GM12878 (cell line): ENCODE data around the gene CRYGS. TPM values are rescaled to one million over a fixed set of nuclear protein-coding genes. Genes with fewer than 3 reads are reported as not detected.

Experiments
- CREB1 ChIP-seq: IDR thresholded peaks from 2 replicates; pipeline ENCODE4 v1.6.1; 2012; ENCODE audit warnings: low read depth, mild to moderate bottlenecking, inconsistent platforms
- ELK1 ChIP-seq: IDR thresholded peaks from 2 replicates; pipeline ENCODE4 v1.6.1; 2012; ENCODE audit warnings: low read depth, low read length, improper control_type of control experiment
- NFXL1 ChIP-seq: fragments of 450-650 bp; IDR thresholded peaks from 2 replicates; pipeline ENCODE4 v1.6.1; 2017; ENCODE audit warnings: antibody characterized with exemption, mild to moderate bottlenecking, borderline replicate concordance
- SREBF1 ChIP-seq: IDR thresholded peaks from 2 replicates; pipeline ENCODE4 v1.6.1; 2012; ENCODE audit warnings: mild to moderate bottlenecking, low read length
- ZNF622 ChIP-seq: fragments of 450-650 bp; IDR thresholded peaks from 2 replicates; pipeline ENCODE4 v1.6.1; 2017; ENCODE audit warnings: mild to moderate bottlenecking, inconsistent platforms
- polyA plus RNA-seq, 11 experiments: library from polyadenylated mRNA; depleted of rRNA in 4 of 11; unstranded in 6 of 11; stranded (reverse) in 5 of 11; fragments of >200 nt; fragmentation: Nextera tagmentation in 4 of 11; fragmentation: Illumina TruSeq in 1 of 11; extraction: Ambion mirVana in 4 of 11; extraction: Trizol in 1 of 11; gene quantifications; 1 replicate in 1 of 11; 2 replicates in 10 of 11; pipeline versions ENCODE4 v1.2.1 to v1.2.3, GENCODE V29; 2011 to 2016; ENCODE audit warnings: inconsistent platforms in 2 of 11, missing spikeins in 2 of 11, low read depth in 1 of 11
- total RNA-seq, 4 experiments: library from RNA; depleted of rRNA in 3 of 4; stranded (reverse); fragments of >200 nt in 3 of 4; fragmentation: Illumina TruSeq in 1 of 4; extraction: Trizol in 1 of 4; gene quantifications; 2 replicates each; pipeline versions ENCODE4 v1.2.1 to v1.2.3, GENCODE V29; 2013 to 2021
- TF ChIP-seq, protein P1 (sequence below): IDR thresholded peaks from 2 replicates; pipeline ENCODE4 v1.6.1; 2011; ENCODE audit warnings: mild to moderate bottlenecking, low read depth, low read length, moderate library complexity; ENCODE audit not compliant: insufficient replicate concordance
- TF ChIP-seq, protein P2 (sequence below): fragments of 150-350 bp; IDR thresholded peaks from 2 replicates; pipeline ENCODE4 v1.6.1; 2014; ENCODE audit warnings: mild to moderate bottlenecking, low read depth, low read length

CRYGS gene
- total and polyA plus RNA-seq, 10 of the 15 experiments (the other 5 are each of a cell fraction or from before 2014, with no cell fraction given): 1.1 to 6.0 (median 2.5) TPM

GRCh38 chr3:186567072-186567921 lies 23.1 kb upstream of the CRYGS start, which contains the start of gene TBCCD1 (continued):
- TF ChIP-seq ELK1 (peak; percentile 57; the same call in 1 of the 2 replicates), CREB1 (peak; percentile 31; the same call in 1 of the 2 replicates), SREBF1 (no peak), ZNF622 (no peak), NFXL1 (no peak)
- TF ChIP-seq, protein P1, sequence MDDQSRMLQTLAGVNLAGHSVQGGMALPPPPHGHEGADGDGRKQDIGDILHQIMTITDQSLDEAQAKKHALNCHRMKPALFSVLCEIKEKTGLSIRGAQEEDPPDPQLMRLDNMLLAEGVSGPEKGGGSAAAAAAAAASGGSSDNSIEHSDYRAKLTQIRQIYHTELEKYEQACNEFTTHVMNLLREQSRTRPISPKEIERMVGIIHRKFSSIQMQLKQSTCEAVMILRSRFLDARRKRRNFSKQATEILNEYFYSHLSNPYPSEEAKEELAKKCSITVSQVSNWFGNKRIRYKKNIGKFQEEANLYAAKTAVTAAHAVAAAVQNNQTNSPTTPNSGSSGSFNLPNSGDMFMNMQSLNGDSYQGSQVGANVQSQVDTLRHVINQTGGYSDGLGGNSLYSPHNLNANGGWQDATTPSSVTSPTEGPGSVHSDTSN: no peak
- TF ChIP-seq, protein P2, sequence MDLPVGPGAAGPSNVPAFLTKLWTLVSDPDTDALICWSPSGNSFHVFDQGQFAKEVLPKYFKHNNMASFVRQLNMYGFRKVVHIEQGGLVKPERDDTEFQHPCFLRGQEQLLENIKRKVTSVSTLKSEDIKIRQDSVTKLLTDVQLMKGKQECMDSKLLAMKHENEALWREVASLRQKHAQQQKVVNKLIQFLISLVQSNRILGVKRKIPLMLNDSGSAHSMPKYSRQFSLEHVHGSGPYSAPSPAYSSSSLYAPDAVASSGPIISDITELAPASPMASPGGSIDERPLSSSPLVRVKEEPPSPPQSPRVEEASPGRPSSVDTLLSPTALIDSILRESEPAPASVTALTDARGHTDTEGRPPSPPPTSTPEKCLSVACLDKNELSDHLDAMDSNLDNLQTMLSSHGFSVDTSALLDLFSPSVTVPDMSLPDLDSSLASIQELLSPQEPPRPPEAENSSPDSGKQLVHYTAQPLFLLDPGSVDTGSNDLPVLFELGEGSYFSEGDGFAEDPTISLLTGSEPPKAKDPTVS: 0 out of 2 replicates have a peak, but pooled peaks have one; percentile 53
